ENCODE data around the gene SMCO4. TPM values are rescaled to one million over a fixed set of nuclear protein-coding genes. Genes with fewer than 3 reads are reported as not detected.
A peak's percentile ranks its signal among the peaks of the same experiment; 100 is the strongest.

SMCO4 gene
- total and polyA plus RNA-seq, 5 donors: 31.8 to 95.6 (median 60.5) TPM

- DNase-seq: no peak
- H3K4me1 ChIP-seq (ENCODE audit: control insufficient read depth, insufficient read depth, low read length): no peaks in the 10 kb centered on the region
- no peaks in the 10 kb centered on the region for H3K27me3 ChIP-seq (ENCODE audit: control insufficient read depth, insufficient read depth)
- no peak for ATAC-seq
- H3K9me3 ChIP-seq (ENCODE audit: control insufficient read depth, low read length): no peaks in the 10 kb centered on the region
- no peak overlapping the region for H3K4me3 ChIP-seq (ENCODE audit: low read length)
- no peak overlapping the region for H3K27ac ChIP-seq (ENCODE audit: low read length)
- intact Hi-C loops (cut with DNase I): no loop called here
- 62% methylated on average over 5 of the region's 5 CpGs for WGBS
These were observed 52.1 kb downstream of the SMCO4 start for GRCh38 chr11:93490996-93491618.

GRCh38 chr11:93489841-93490240 lies 53.4 kb downstream of the SMCO4 start:
- DNase-seq: no peak
- Histone ChIP-seq H3K27ac (ENCODE audit: low read length) (no peak overlapping the region), H3K9me3 (ENCODE audit: control insufficient read depth, low read length) (no peaks in the 10 kb centered on the region), H3K27me3 (ENCODE audit: control insufficient read depth, insufficient read depth) (no peaks in the 10 kb centered on the region), H3K4me1 (ENCODE audit: control insufficient read depth, insufficient read depth, low read length) (no peaks in the 10 kb centered on the region), H3K4me3 (ENCODE audit: low read length) (no peak overlapping the region)
- WGBS: 56% methylated on average over 3 of the region's 3 CpGs
- intact Hi-C loops (cut with DNase I): loop anchor here in 1 of 4 donors (10.0 kb wide), 1 partner anchor 55 kb away; the partner anchor contains the start of gene SMCO4
- no peak for ATAC-seq

- no peaks in the 10 kb centered on the region for H3K4me1 ChIP-seq (ENCODE audit: control insufficient read depth, insufficient read depth, low read length)
- no peaks in the 10 kb centered on the region for H3K9me3 ChIP-seq (ENCODE audit: control insufficient read depth, low read length)
- ATAC-seq (peak; percentile 31 to 57), DNase-seq (no peak)
- H3K27me3 ChIP-seq (ENCODE audit: control insufficient read depth, insufficient read depth): no peaks in the 10 kb centered on the region
- WGBS: 53% methylated on average over 7 of the region's 7 CpGs
- H3K4me3 ChIP-seq (ENCODE audit: low read length): no peak overlapping the region
- no peak overlapping the region for H3K27ac ChIP-seq (ENCODE audit: low read length)
- intact Hi-C loops (cut with DNase I): loop anchor here in 1 of 4 donors (10.0 kb wide), 1 partner anchor 58 kb away; the partner anchor contains the start of gene SMCO4
These were observed 56.1 kb downstream of the SMCO4 start for GRCh38 chr11:93487032-93487483.

- DNase-seq (no peak), ATAC-seq (no peak)
- Histone ChIP-seq H3K4me3 (ENCODE audit: low read length) (no peak overlapping the region), H3K9me3 (ENCODE audit: control insufficient read depth, low read length) (no peaks in the 10 kb centered on the region), H3K27me3 (ENCODE audit: control insufficient read depth, insufficient read depth) (no peaks in the 10 kb centered on the region), H3K4me1 (ENCODE audit: control insufficient read depth, insufficient read depth, low read length) (no peaks in the 10 kb centered on the region), H3K27ac (ENCODE audit: low read length) (no peak overlapping the region)
- intact Hi-C loops (cut with DNase I): loop anchor here in 1 of 4 donors (10.0 kb wide), 1 partner anchor 59 kb away; the partner anchor contains the start of gene SMCO4
- WGBS: 91% methylated on average over 2 of the region's 2 CpGs
These were observed 57.2 kb downstream of the SMCO4 start for GRCh38 chr11:93485983-93486382.

GRCh38 chr11:93484716-93485115 lies 58.5 kb downstream of the SMCO4 start:
- no peak for ATAC-seq
- intact Hi-C loops (cut with DNase I): loop anchor here in 1 of 4 donors (10.0 kb wide), 1 partner anchor 60 kb away; the partner anchor contains the start of gene SMCO4
- Histone ChIP-seq H3K9me3 (ENCODE audit: control insufficient read depth, low read length) (no peaks in the 10 kb centered on the region), H3K27ac (ENCODE audit: low read length) (no peak overlapping the region), H3K27me3 (ENCODE audit: control insufficient read depth, insufficient read depth) (no peaks in the 10 kb centered on the region), H3K4me1 (ENCODE audit: control insufficient read depth, insufficient read depth, low read length) (no peaks in the 10 kb centered on the region), H3K4me3 (ENCODE audit: low read length) (no peak overlapping the region)
- DNase-seq: no peak
- WGBS: 58% methylated on average over 3 of the region's 3 CpGs

- ATAC-seq: no peak
These were observed 60.6 kb downstream of the SMCO4 start for GRCh38 chr11:93482556-93482955.

GRCh38 chr11:93481696-93482095 lies 61.5 kb downstream of the SMCO4 start:
- DNase-seq: no peak
- Histone ChIP-seq H3K4me1 (ENCODE audit: control insufficient read depth, insufficient read depth, low read length) (no peaks in the 10 kb centered on the region), H3K27me3 (ENCODE audit: control insufficient read depth, insufficient read depth) (no peaks in the 10 kb centered on the region), H3K4me3 (ENCODE audit: low read length) (no peak overlapping the region), H3K9me3 (ENCODE audit: control insufficient read depth, low read length) (no peaks in the 10 kb centered on the region), H3K27ac (ENCODE audit: low read length) (no peak overlapping the region)
- peak; percentile 33 to 43 for ATAC-seq
- 92% methylated on average over 6 of the region's 6 CpGs for WGBS
- intact Hi-C loops (cut with DNase I): loop anchor here in 1 of 4 donors (10.0 kb wide), 1 partner anchor 63 kb away; the partner anchor contains the start of gene SMCO4

More at GRCh38 chr11:93482556-93482955, 60.6 kb downstream of the SMCO4 start:
- Histone ChIP-seq H3K27me3 (ENCODE audit: control insufficient read depth, insufficient read depth) (no peaks in the 10 kb centered on the region), H3K9me3 (ENCODE audit: control insufficient read depth, low read length) (no peaks in the 10 kb centered on the region), H3K4me3 (ENCODE audit: low read length) (no peak overlapping the region), H3K4me1 (ENCODE audit: control insufficient read depth, insufficient read depth, low read length) (no peaks in the 10 kb centered on the region), H3K27ac (ENCODE audit: low read length) (no peak overlapping the region)
- WGBS: 40% methylated on average over 10 of the region's 10 CpGs
- DNase-seq: no peak
- intact Hi-C loops (cut with DNase I): loop anchor here in 1 of 4 donors (10.0 kb wide), 1 partner anchor 62 kb away; the partner anchor contains the start of gene SMCO4

- intact Hi-C loops (cut with DNase I): loop anchor here in 1 of 4 donors (10.0 kb wide), 1 partner anchor 64 kb away; the partner anchor contains the start of gene SMCO4
- WGBS: 92% methylated on average over 16 of the region's 16 CpGs
- Histone ChIP-seq H3K4me3 (ENCODE audit: low read length) (no peak overlapping the region), H3K27ac (ENCODE audit: low read length) (no peak overlapping the region), H3K27me3 (ENCODE audit: control insufficient read depth, insufficient read depth) (no peaks in the 10 kb centered on the region), H3K4me1 (ENCODE audit: control insufficient read depth, insufficient read depth, low read length) (no peaks in the 10 kb centered on the region), H3K9me3 (ENCODE audit: control insufficient read depth, low read length) (no peaks in the 10 kb centered on the region)
- no peak for ATAC-seq
- no peak for DNase-seq
These were observed 61.9 kb downstream of the SMCO4 start for GRCh38 chr11:93481279-93481678.

- Histone ChIP-seq H3K9me3 (ENCODE audit: control insufficient read depth, low read length) (peaks cover 1% of the 10 kb centered on the region), H3K27me3 (ENCODE audit: control insufficient read depth, insufficient read depth) (no peaks in the 10 kb centered on the region), H3K27ac (ENCODE audit: low read length) (no peak overlapping the region), H3K4me1 (ENCODE audit: control insufficient read depth, insufficient read depth, low read length) (no peaks in the 10 kb centered on the region), H3K4me3 (ENCODE audit: low read length) (no peak overlapping the region)
- 96% methylated on average over 1 of the region's 1 CpG for WGBS
- intact Hi-C loops (cut with DNase I): loop anchor here in 1 of 4 donors (10.0 kb wide), 1 partner anchor 64 kb away; the partner anchor contains the start of gene SMCO4
- DNase-seq (no peak), ATAC-seq (no peak)
These were observed 62.4 kb downstream of the SMCO4 start for GRCh38 chr11:93480756-93481155.

GRCh38 chr11:93480256-93480655 lies 62.9 kb downstream of the SMCO4 start:
- DNase-seq: no peak
- H3K27ac ChIP-seq (ENCODE audit: low read length): no peak overlapping the region
- no peaks in the 10 kb centered on the region for H3K27me3 ChIP-seq (ENCODE audit: control insufficient read depth, insufficient read depth)
- H3K4me1 ChIP-seq (ENCODE audit: control insufficient read depth, insufficient read depth, low read length): no peaks in the 10 kb centered on the region
- peaks cover 2% of the 10 kb centered on the region for H3K9me3 ChIP-seq (ENCODE audit: control insufficient read depth, low read length)
- no peak overlapping the region for H3K4me3 ChIP-seq (ENCODE audit: low read length)
- intact Hi-C loops (cut with DNase I): loop anchor here in 1 of 4 donors (10.0 kb wide), 1 partner anchor 65 kb away; the partner anchor contains the start of gene SMCO4
- 96% methylated on average over 6 of the region's 6 CpGs for WGBS
- no peak for ATAC-seq

GRCh38 chr11:93478841-93479240 lies 64.3 kb downstream of the SMCO4 start:
- intact Hi-C loops (cut with DNase I): no loop called here
- ATAC-seq: no peak
- Histone ChIP-seq H3K27me3 (ENCODE audit: control insufficient read depth, insufficient read depth) (no peaks in the 10 kb centered on the region), H3K9me3 (ENCODE audit: control insufficient read depth, low read length) (peaks cover 2% of the 10 kb centered on the region), H3K27ac (ENCODE audit: low read length) (no peak overlapping the region), H3K4me3 (ENCODE audit: low read length) (no peak overlapping the region), H3K4me1 (ENCODE audit: control insufficient read depth, insufficient read depth, low read length) (no peaks in the 10 kb centered on the region)
- 93% methylated on average over 19 of the region's 19 CpGs for WGBS
- DNase-seq: no peak
